Parathyroid adenoma (tissue), 2 donors: Measurements from ENCODE around the gene COL2A1.

Source experiments
- H2AFZ ChIP-seq: fragments of 300-600 bp; sonication (generic); one replicate; pipeline ENCODE4 v1.7.0; 2017; ENCODE audit warnings: antibody characterized with exemption, mild to moderate bottlenecking
- H3K27ac ChIP-seq: fragments of 300-600 bp; sonication (generic); one replicate; pipeline ENCODE4 v1.7.0; 2017
- H3K27me3 ChIP-seq: fragments of 300-600 bp; sonication (generic); one replicate; pipeline ENCODE4 v1.7.0; 2017; ENCODE audit warnings: low read length; ENCODE audit not compliant: control insufficient read depth, insufficient read depth
- H3K36me3 ChIP-seq: fragments of 300-600 bp; sonication (generic); one replicate; pipeline ENCODE4 v1.7.0; 2017; ENCODE audit warnings: low read length; ENCODE audit not compliant: control insufficient read depth, insufficient read depth
- H3K4me1 ChIP-seq: fragments of 300-600 bp; sonication (generic); one replicate; pipeline ENCODE4 v1.7.0; 2017; ENCODE audit warnings: control low read depth
- H3K4me2 ChIP-seq: fragments of 300-600 bp; sonication (generic); one replicate; pipeline ENCODE4 v1.7.0; 2017; ENCODE audit warnings: low read length
- H3K4me3 ChIP-seq: fragments of 300-600 bp; sonication (generic); one replicate; pipeline ENCODE4 v1.7.0; 2017; ENCODE audit warnings: low read depth, low read length
- H3K79me2 ChIP-seq: fragments of 300-600 bp; sonication (generic); one replicate; pipeline ENCODE4 v1.7.0; 2017; ENCODE audit warnings: control low read depth
- H3K9ac ChIP-seq: fragments of 300-600 bp; sonication (generic); one replicate; pipeline ENCODE4 v1.7.0; 2017; ENCODE audit warnings: mild to moderate bottlenecking
- H3K9me3 ChIP-seq: fragments of 300-600 bp; sonication (generic); one replicate; pipeline ENCODE4 v1.7.0; 2017; ENCODE audit warnings: low read length; ENCODE audit not compliant: control insufficient read depth
- TF ChIP-seq, protein P1 (sequence below): fragments of 300-600 bp; sonication (generic); IDR thresholded peaks from one replicate; pipeline ENCODE4 v1.7.0; 2017; ENCODE audit warnings: antibody characterized with exemption, mild to moderate bottlenecking
- donor health status: primary hyperparathyroidism.

The COL2A1 gene

DNA sequence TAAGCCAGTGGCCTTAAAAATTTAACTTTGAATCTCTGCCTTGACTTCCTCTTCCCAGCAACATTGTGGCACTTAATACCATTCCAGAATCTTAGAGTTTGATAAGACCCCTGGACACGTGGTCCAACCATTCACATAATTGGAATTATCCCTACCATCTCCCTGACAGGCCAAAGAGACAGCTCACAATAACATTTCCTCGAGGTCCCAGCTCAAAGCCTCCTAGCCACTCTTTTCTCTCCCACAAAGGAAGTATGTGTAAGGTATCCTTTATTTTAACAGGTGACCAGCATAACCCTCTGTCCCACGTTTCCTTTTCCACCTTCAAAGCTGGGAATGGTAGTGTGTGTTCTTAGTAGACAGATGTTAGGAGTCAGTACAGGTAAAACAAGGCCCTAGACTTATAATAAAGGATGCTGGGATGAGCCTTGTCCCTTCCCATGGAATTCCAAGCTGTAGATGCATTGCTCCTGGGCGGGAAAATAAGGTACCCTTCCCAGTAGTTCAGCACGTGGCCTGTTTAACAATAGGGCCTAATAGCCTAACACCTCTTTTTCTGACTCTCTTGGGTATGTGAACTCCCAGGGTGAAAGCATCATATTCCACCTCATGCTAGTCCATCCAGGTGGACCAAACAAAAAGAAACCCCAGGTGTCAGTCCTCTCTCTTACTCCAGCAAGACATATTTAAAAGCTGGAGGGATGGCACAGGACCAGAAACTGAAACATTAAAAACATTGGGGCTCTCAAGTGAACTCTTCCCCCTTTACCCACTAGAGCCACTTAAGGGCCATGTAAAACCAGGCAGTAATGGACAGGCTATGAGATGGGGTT, 37.5 kb upstream of the COL2A1 start:
- TF ChIP-seq, protein P1, sequence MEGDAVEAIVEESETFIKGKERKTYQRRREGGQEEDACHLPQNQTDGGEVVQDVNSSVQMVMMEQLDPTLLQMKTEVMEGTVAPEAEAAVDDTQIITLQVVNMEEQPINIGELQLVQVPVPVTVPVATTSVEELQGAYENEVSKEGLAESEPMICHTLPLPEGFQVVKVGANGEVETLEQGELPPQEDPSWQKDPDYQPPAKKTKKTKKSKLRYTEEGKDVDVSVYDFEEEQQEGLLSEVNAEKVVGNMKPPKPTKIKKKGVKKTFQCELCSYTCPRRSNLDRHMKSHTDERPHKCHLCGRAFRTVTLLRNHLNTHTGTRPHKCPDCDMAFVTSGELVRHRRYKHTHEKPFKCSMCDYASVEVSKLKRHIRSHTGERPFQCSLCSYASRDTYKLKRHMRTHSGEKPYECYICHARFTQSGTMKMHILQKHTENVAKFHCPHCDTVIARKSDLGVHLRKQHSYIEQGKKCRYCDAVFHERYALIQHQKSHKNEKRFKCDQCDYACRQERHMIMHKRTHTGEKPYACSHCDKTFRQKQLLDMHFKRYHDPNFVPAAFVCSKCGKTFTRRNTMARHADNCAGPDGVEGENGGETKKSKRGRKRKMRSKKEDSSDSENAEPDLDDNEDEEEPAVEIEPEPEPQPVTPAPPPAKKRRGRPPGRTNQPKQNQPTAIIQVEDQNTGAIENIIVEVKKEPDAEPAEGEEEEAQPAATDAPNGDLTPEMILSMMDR = no peak

DNA sequence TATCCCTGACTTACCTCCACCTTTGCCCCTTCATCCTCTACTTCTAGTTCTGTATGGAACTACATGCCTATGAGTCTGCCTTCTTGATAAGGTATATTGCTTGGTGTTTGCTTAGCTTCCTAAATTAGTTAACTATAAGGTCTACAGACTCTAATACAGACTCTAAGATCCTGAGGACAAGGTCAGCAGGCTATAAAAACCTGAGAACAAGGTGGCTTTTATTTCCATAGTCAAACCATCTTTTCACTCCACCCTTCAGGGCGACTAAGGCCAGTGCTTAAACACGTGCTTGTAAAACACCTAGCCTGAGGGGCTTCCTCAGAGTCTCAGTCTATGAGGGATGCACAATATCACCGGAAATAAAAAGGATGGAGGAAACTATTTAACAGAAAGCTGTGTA, 36.1 kb upstream of the COL2A1 start:
- no peak overlapping the region for H3K27ac ChIP-seq
- H3K9me3 ChIP-seq = no peaks in the 10 kb centered on the region
- no peak overlapping the region for H3K4me2 ChIP-seq
- no peak overlapping the region for H3K4me3 ChIP-seq
- no peak overlapping the region for H2AFZ ChIP-seq
- no peak overlapping the region for H3K9ac ChIP-seq
- H3K27me3 ChIP-seq = no peaks in the 10 kb centered on the region
- H3K36me3 ChIP-seq = no peaks in the 10 kb centered on the region
- no peaks in the 10 kb centered on the region for H3K79me2 ChIP-seq
- no peaks in the 10 kb centered on the region for H3K4me1 ChIP-seq
- TF ChIP-seq, protein P1 = no peak

More for the DNA sequence above, 37.5 kb upstream of the COL2A1 start:
- Histone ChIP-seq H2AFZ (no peak overlapping the region), H3K9ac (no peak overlapping the region), H3K9me3 (no peaks in the 10 kb centered on the region), H3K27me3 (no peaks in the 10 kb centered on the region), H3K79me2 (no peaks in the 10 kb centered on the region), H3K4me3 (no peak overlapping the region), H3K4me1 (no peaks in the 10 kb centered on the region), H3K4me2 (no peak overlapping the region), H3K36me3 (no peaks in the 10 kb centered on the region), H3K27ac (no peak overlapping the region)

DNA sequence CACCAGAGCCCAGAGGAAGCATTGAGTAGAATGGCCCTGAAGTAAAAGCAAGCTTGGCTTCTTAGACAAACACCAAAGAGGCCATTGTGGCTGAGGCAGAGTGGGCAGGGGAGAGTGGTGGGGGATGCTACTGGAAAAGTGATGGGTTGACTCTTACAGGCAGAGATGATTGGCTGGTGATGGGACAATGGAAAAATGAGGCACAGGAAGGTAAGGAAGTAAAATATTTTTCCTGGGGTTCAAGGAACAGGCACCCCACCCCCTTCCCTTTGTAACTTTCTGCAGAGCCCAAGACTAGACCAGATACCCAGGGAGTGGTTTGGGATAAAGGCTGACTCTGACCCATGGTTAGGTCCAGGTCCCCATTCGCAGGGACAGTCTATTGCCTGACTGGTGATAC, 34.9 kb upstream of the COL2A1 start:
- no peaks in the 10 kb centered on the region for H3K9me3 ChIP-seq
- H3K4me1 ChIP-seq = no peaks in the 10 kb centered on the region
- H3K4me3 ChIP-seq = no peak overlapping the region
- H3K36me3 ChIP-seq = no peaks in the 10 kb centered on the region
- no peak overlapping the region for H3K9ac ChIP-seq
- no peak overlapping the region for H2AFZ ChIP-seq
- H3K27me3 ChIP-seq = no peaks in the 10 kb centered on the region
- TF ChIP-seq, protein P1 = no peak
- H3K79me2 ChIP-seq = no peaks in the 10 kb centered on the region
- H3K27ac ChIP-seq = no peak overlapping the region
- H3K4me2 ChIP-seq = no peak overlapping the region

DNA sequence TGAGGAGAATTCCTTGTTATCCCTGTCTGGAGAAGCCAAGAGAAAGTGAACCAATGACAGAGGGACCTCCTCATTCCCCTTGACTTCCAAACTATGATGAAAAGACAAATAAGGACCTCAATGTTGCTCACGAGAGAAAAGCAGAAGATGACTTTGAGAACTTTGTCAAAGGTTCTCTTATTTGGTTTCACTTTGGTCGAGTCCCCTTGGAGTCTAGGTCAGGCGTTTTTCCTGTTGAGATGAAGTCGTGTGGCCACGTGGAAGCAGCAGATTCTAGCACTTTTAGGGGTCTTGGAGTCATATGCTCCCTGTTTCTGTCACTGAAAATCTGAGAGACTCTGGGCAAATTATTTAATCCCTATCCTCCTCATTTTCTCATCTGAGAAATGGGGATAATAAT, 33.8 kb upstream of the COL2A1 start:
- H3K9me3 ChIP-seq = no peaks in the 10 kb centered on the region
- H3K27me3 ChIP-seq = no peaks in the 10 kb centered on the region
- TF ChIP-seq, protein P1 = no peak
- H3K4me2 ChIP-seq = no peak overlapping the region
- H3K4me1 ChIP-seq = no peaks in the 10 kb centered on the region
- H3K4me3 ChIP-seq = no peak overlapping the region
- H3K79me2 ChIP-seq = no peaks in the 10 kb centered on the region
- no peak overlapping the region for H2AFZ ChIP-seq
- H3K27ac ChIP-seq = no peak overlapping the region
- H3K36me3 ChIP-seq = no peaks in the 10 kb centered on the region
- H3K9ac ChIP-seq = no peak overlapping the region
